Stimulated activated CD8-positive, alpha-beta memory T cell treated with anti-CD3 and anti-CD28 coated beads, Interleukin-2, amount 100 ng/mL, for 48 hours (primary cell): ENCODE measurements around the gene G6PC3.

Experiments used
- DNase-seq, 2 donors: peaks; one replicate each; pipeline ENCODE4 v3.0.0-alpha.2; 2020; ENCODE audit warnings: low read depth in 2 of 2

Gene G6PC3

DNA sequence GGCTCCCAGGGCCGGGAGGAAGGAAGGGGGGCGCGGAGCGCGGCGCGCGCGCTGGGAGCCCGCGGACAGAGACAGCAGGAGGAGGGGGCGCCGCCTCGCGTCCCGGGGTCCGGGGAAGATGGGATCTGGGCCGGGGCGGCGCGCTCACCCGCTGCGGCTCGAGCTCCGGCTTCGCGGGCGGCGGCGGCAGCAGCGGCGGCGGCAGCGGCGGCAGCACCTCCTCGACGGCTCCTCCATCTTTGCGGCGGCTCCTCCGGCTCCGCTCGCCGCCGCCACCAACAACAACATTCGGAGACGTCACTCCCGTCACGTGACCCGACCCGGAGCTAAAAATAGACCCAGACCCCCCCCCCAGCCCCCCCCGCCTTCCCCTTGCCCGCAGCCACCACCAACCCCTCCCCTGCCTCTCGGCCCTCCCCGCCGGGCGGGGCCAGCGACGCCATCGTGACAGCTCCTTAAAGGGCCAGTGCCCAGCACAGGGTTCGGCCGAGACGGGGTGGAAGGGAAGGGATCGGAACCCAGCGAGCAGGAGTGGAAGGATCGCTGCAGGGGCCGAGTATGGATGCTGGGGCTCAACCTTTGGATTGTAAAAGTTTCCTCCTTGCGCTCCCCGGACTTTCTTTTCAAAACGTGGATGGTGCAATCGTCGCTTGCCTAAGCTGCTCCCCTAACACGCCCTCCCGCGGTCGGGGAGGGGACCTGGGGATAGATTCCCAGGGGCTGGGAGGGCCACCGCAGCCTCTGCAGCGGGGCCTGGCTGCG is 53.0 kb downstream of the G6PC3 start, which contains the start of gene HDAC5:
HDAC5 (minus strand) TSS at position 286 of the 762 bp plus-strand sequence. CDS start 6,126 bp downstream, outside the sequence.
- DNase-seq: peak; percentile 93 to 96

GRCh38 chr17:44124118-44124438 is 53.5 kb downstream of the G6PC3 start:
- no peak for DNase-seq
